NCI-H1105 (cell line): ENCODE results near the gene ABHD18.
"Not testable (repeated sequence)": the region's sequence is repeated elsewhere in the genome, so short reads cannot be mapped to it uniquely, and the experiment has no call there.

Source experiments
- DNase-seq: peaks from one replicate; lab custom pipeline; 2025; lab: John Stamatoyannopoulos, UW

The ABHD18 gene

GRCh38 chr4:127993151-127993550, 27.9 kb downstream of the ABHD18 start:
- no peak for DNase-seq

- DNase-seq: no peak
These were observed 30.6 kb downstream of the ABHD18 start for GRCh38 chr4:127995776-127996175.

- not testable (repeated sequence) for DNase-seq
These were observed 31.3 kb downstream of the ABHD18 start for GRCh38 chr4:127996521-127996920.

GRCh38 chr4:127997534-127998388, 32.6 kb downstream of the ABHD18 start:
- no peak for DNase-seq

GRCh38 chr4:128006592-128006991, 41.4 kb downstream of the ABHD18 start:
- no peak for DNase-seq

GRCh38 chr4:128009428-128009827, 44.2 kb downstream of the ABHD18 start:
- no peak for DNase-seq

GRCh38 chr4:128025319-128025718, 60.1 kb downstream of the ABHD18 start:
- DNase-seq: no peak

- DNase-seq: no peak
These were observed 64.7 kb downstream of the ABHD18 start for GRCh38 chr4:128029907-128030306.

GRCh38 chr4:128031756-128032384, 66.7 kb downstream of the ABHD18 start:
- no peak for DNase-seq

- DNase-seq: no peak
These were observed 74.4 kb downstream of the ABHD18 start for GRCh38 chr4:128039568-128039967.

- DNase-seq: not testable (repeated sequence)
These were observed 81.8 kb downstream of the ABHD18 start for GRCh38 chr4:128047019-128047418.

GRCh38 chr4:128047514-128047913, 82.3 kb downstream of the ABHD18 start:
- DNase-seq: not testable (repeated sequence)

- DNase-seq: not testable (repeated sequence)
These were observed 86.0 kb downstream of the ABHD18 start for GRCh38 chr4:128051229-128051628.

GRCh38 chr4:128054907-128055306, 89.7 kb downstream of the ABHD18 start:
- DNase-seq: not testable (repeated sequence)

GRCh38 chr4:128055441-128056206, 90.4 kb downstream of the ABHD18 start:
- not testable (repeated sequence) for DNase-seq

- no peak for DNase-seq
These were observed 91.2 kb downstream of the ABHD18 start for GRCh38 chr4:128056396-128056795.

GRCh38 chr4:128060121-128060698, 95.0 kb downstream of the ABHD18 start:
- no peak for DNase-seq

GRCh38 chr4:128060699-128061565, 95.7 kb downstream of the ABHD18 start, which contains the start of gene LARP1B:
TSS of gene LARP1B (plus strand) at chr4:128061312. CDS start at chr4:128074952, 13,640 bp downstream.
- DNase-seq: peak; percentile 87

GRCh38 chr4:128061566-128062536, 96.6 kb downstream of the ABHD18 start:
- DNase-seq: peak; percentile 56

GRCh38 chr4:128066453-128066820, 101.2 kb downstream of the ABHD18 start:
- not testable (repeated sequence) for DNase-seq
